DMS 273 (cell line): ENCODE results near the gene VIT.
A peak's percentile ranks its signal among the peaks of the same experiment; 100 is the strongest.

Experiments
- DNase-seq: peaks from one replicate; lab custom pipeline; 2025; ENCODE audit not compliant: unreplicated experiment; lab: John Stamatoyannopoulos, UW

The VIT gene

GRCh38 chr2:36708041-36708741 is 11.7 kb downstream of the VIT start:
- DNase-seq = peak; percentile 4

- no peak for DNase-seq
Observed at GRCh38 chr2:36710858-36711515, 14.5 kb downstream of the VIT start.

DNA sequence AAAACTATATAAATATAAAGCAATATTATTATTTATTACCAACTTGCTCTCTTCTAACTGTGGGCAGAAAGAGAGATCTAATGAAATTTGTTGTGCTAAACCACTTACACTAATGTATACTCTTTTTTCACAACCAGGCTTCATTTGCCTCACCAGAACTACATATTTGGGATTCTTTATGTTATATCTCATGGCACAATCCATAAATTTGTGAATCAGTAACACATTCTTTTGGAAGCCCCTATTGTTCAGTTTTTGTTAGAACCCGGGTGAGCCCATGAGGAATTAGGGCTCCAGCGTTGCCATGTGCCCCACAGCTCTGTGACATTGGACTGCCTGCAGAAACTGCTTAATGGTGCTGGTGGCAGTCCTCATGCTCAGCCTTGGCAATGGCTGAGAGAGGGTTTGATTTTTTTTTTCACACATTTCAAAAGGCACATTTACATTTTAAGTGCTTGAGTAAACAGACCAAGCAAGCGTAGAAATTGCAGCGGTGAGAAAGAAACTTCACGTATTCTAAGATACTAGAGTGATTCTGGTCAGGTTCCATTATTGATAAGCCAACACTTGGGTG is 15.3 kb downstream of the VIT start:
- no peak for DNase-seq

DNA sequence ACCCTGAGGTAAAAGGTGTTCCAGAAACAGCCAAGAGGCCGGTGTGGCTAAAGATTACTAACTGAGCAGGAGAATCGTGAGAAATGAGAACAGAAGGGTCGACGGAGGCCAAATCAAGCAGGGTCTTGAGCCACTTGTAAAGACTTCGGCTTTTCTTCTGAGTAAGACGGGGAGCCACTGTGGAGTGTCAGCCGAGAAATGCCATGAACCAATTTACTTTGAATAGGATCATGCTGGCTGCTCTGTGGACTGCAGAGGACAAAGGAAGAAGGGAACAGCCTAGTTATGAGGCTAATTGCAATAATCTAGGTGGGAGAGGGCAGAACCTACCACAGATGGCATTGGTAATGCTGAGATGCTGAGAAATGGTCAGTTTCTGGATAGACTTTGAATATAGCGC is 16.8 kb downstream of the VIT start:
- no peak for DNase-seq

DNA sequence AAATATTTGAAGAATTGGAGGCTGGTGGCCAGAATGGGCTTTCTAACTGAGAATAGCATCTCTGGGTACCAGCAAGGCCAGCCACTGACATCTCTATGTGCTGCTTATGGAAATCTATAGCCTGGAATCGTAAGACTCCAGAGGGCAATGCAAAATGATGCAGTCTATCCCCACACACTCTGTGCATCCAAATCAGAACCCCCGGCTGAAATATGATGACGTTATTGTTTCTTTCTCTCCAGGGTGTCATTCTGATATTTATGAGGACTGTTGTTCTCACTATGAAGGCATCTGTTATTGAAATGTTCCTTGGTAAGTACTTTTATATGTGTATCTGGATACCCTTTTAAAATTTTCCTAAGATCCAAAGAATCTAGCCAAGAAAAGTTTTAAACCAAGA is 19.6 kb downstream of the VIT start:
- no peak for DNase-seq

- no peak for DNase-seq
Observed at GRCh38 chr2:36717603-36718266, 21.2 kb downstream of the VIT start.

- no peak for DNase-seq
Observed at GRCh38 chr2:36727550-36727949, 31.0 kb downstream of the VIT start.

DNA sequence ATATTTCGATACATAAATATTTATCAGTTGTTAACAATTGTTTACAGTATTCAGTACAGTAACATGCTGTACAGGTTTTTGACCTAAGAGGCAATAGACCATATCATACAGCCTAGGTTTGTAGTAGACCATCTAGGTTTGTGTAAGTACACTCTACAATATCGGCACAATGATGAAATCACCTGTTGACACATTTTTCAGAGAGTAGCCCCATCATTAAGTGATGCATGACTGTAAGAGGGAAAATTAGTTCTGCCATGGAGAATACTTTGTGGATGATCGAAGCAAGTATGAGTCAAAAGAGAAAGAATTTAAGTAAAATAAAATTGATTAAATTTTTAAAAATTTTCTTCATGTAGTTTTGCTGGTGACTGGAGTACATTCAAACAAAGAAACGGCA is 32.6 kb downstream of the VIT start:
- DNase-seq = no peak

DNA sequence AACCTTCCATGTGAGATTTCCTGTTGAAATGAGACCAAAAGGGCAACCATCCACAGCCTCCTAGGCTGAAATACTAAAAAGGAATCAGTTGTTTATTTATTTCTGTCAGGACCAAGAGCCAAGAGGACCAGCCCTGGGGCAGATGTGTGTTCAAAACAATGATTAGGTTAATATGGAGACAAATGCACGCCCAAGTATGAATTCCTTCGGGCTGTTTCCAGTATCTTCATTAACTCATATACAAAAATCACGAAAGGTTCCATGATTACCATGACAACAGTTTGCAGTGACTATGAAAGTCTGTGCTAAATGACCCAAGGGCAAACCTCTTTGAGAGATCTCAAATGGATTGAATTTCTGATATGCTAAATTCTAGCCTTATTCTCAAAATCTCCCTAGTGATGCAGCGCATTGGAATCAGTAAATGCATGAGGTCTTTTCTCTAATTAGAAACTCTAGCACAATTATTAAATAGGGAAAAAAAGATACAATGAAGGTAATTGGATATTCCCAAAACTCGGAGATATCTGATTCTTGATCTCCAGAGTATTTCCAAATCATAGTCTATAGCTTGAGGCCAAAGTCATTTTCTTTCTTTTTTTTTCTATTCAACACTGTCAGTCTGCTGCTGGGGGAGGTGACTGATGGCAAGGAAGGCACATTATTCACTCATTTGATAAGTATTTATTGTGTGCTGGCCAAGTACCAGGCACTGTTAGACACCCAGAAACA is 35.6 kb downstream of the VIT start:
- DNase-seq = no peak

DNA sequence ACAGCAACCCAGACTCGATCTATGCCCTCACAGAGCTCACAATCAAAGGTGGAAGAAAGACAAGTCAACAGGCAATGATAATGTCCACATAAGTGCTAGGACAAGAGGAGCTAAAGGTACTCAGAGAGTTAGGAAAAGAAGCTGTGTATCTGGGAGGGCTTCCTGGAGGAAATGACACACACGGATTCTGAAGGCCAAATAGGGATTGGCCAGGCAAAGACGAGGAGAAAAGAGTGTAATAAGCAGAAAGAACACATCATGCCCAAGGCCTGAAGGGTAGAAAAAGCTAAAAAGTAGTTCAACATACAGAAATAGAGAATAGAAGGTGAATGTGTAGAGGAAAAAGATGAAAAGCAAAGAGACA is 36.1 kb downstream of the VIT start:
- no peak for DNase-seq

GRCh38 chr2:36733215-36733614 is 36.7 kb downstream of the VIT start:
- DNase-seq = no peak

GRCh38 chr2:36734304-36734703 is 37.8 kb downstream of the VIT start:
- DNase-seq = no peak

DNA sequence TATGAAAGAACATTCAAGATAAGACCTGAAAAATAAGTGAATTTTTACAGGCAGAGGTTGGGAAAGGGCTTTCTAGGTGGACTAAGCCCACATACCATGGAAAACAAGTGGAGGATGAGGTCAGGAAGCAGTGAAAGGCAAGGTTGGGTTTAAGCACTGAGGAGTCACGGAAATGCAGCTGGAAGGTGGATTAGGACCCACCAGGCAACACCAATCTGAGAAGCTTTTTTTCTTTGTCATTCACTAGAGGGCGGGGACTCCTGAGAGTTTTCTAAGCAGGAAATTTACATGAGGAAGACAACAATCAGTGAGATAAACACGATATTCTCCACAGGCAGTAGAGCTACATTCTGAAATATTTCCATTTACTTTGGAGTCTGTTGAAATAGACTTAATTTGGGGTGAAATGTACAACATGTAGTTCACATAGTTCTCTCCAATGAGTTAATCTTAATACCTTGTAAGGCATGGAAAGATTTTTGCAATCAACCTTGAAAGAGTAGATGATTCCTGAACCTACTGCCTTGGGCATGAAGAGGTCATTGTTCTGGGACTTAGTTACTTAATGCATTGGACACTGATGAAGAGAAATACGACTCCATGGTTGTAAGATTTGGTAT is 40.7 kb downstream of the VIT start:
- no peak for DNase-seq

- DNase-seq = no peak
Observed at GRCh38 chr2:36740061-36740460, 43.6 kb downstream of the VIT start.

DNA sequence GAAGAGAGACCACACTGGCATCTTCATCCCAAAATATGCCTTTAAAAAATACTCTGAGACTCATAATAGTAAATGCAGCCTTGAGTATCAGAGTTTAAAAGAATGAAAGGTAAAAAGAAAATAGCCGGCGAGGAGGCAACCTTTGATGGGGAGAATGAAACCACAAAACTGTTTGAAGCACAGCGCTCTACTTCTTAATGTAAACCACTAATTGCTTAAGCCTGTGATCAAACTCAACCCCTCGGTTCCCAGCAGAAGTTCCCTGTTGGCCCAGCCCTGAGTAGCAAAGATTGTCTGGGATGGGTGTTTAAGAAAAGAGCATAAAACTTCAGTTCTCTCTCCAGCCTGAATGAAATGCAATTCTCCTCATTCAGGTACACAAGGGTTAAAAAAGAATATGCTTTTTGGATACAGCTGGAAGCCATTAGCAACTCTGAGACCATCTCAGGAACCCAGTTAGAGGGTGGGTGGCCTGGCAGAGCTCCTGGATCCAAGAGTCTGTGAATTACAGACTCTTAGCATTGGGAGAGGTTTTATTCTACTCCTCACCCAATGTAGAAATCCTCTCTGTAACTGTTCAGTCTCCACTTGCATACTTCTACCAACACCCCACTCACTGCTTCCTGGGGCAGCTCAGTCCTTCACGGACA is 44.8 kb downstream of the VIT start:
- no peak for DNase-seq

DNA sequence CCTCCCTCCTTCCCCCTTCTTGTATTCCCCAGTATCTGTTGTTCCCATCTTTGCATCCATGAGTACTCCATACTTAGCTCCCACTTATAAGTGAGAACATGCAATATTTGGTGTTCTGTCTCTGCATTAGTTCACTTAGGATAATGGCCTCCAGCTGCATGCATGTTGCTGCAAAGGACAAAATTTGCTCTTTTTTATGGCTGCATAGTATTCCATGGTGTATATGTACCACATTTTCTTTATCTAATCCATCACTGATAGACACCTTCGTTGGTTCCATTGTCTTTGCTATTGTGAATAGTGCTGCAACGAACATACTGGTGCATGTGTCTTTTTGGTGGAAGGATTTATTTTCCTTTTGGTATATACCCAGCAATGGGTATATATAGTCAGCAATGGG is 47.4 kb downstream of the VIT start:
- DNase-seq = no peak

- no peak for DNase-seq
Observed at GRCh38 chr2:36748166-36748565, 51.7 kb downstream of the VIT start.

DNA sequence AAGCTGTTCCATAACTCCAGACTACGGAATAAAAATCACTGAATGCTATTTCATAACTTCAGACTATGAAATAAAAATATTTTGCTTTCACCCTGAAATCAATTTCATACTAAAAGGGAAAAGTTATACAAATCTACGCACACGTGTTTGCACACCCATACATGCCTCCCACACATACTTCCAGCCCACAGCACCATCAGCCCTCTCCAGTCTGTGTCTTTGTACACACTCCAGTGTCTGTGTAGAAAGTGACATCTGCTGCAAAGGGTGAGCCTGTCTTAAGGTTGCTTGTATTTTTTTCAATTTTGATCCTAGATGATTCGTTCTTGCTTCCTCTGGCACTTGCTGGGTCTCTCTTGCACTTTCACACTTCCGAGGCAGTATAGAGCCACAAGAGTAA is 53.6 kb downstream of the VIT start:
- DNase-seq = no peak

DNA sequence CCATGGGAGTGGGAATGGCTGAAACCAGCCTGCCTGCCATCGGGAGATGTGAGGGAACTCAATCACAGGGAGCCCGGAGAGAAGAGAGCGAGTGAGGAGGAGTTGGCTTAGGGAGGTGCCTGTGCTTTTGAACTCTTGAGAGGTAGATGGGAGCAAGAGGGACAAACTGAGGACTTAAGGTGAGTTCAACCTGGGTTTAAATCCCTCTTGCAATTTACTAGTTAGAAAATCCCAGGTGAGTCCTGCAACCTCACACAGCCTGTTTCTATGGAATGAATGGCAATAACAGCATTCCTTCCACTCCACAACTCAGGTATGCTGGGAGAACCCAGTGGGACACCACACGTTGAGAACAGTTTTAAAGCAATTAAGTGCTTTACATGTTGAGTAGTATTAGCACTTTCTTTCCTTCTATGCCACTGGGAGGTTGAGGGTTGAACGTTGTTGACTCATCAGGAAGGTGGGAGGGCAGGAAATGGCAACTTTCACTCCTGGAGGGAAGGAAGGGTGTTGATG is 57.3 kb downstream of the VIT start:
- no peak for DNase-seq

GRCh38 chr2:36754578-36754977 is 58.1 kb downstream of the VIT start:
- no peak for DNase-seq
